ENCODE measurements around the gene GRID1.
"Not testable (repeated sequence)": the region's sequence is repeated elsewhere in the genome, so short reads cannot be mapped to it uniquely, and the experiment has no call there.

GRID1 gene

GRCh38 chr10:85888559-85888958 is 478.0 kb downstream of the GRID1 start:
- DNase-seq: no peak

- no peak for DNase-seq
Observed at GRCh38 chr10:85888004-85888403, 478.6 kb downstream of the GRID1 start.

GRCh38 chr10:85874208-85874607 is 492.4 kb downstream of the GRID1 start:
- DNase-seq: no peak

- DNase-seq: no peak
Observed at GRCh38 chr10:85873063-85873462, 493.5 kb downstream of the GRID1 start.

- DNase-seq: no peak
Observed at GRCh38 chr10:85868627-85869499, 497.7 kb downstream of the GRID1 start.

GRCh38 chr10:85864868-85865526 is 501.6 kb downstream of the GRID1 start:
- DNase-seq: no peak

GRCh38 chr10:85864173-85864549 is 502.4 kb downstream of the GRID1 start:
- no peak for DNase-seq

GRCh38 chr10:85863301-85864172 is 503.1 kb downstream of the GRID1 start:
- no peak for DNase-seq

GRCh38 chr10:85862771-85863170 is 503.8 kb downstream of the GRID1 start:
- no peak for DNase-seq

GRCh38 chr10:85861513-85862197 is 504.9 kb downstream of the GRID1 start:
- DNase-seq: no peak

GRCh38 chr10:85859859-85860258 is 506.7 kb downstream of the GRID1 start:
- no peak for DNase-seq

GRCh38 chr10:85858776-85859515 is 507.6 kb downstream of the GRID1 start:
- DNase-seq: no peak

- no peak for DNase-seq
Observed at GRCh38 chr10:85857791-85858190, 508.8 kb downstream of the GRID1 start.

- DNase-seq: no peak
Observed at GRCh38 chr10:85857305-85857704, 509.3 kb downstream of the GRID1 start.

GRCh38 chr10:85851934-85852333 is 514.7 kb downstream of the GRID1 start:
- DNase-seq: no peak

- DNase-seq: no peak
Observed at GRCh38 chr10:85851325-85851724, 515.3 kb downstream of the GRID1 start.

GRCh38 chr10:85850736-85851135 is 515.9 kb downstream of the GRID1 start:
- DNase-seq: no peak

GRCh38 chr10:85849315-85849714 is 517.3 kb downstream of the GRID1 start:
- DNase-seq: no peak

GRCh38 chr10:85848756-85849155 is 517.8 kb downstream of the GRID1 start:
- no peak for DNase-seq

GRCh38 chr10:85847085-85847484 is 519.5 kb downstream of the GRID1 start:
- DNase-seq: no peak

GRCh38 chr10:85838660-85839059 is 527.9 kb downstream of the GRID1 start:
- DNase-seq: not testable (repeated sequence)

GRCh38 chr10:85832988-85833387 is 533.6 kb downstream of the GRID1 start:
- no peak for DNase-seq
